IMR-90 (cell line): ENCODE results near the gene CDKAL1. TPM values are rescaled to one million over a fixed set of nuclear protein-coding genes. Genes with fewer than 3 reads are reported as not detected.

Experiments
- ATAC-seq: fragments of 200-7000 bp; cut with Tn5 transposase; 2 replicates; pipeline ENCODE4 v1.9.1; 2020; ENCODE audit warnings: low read depth, mild to moderate bottlenecking, moderate library complexity
- BruUV-seq: library from RNA; stranded (reverse); fragments of 400-500 nt; replicated peaks from 2 replicates; lab custom pipeline; 2021; lab: Mats Ljungman, UMichigan
- CTCF ChIA-PET: fragments of 300-600 bp; formaldehyde crosslinking; extraction: SDS; loops from one replicate; lab custom pipeline; 2021; ENCODE audit warnings: antibody characterized with exemption; lab: Yijun Ruan, JAX
- POLR2A ChIA-PET: fragments of 300-600 bp; sonication (Branson Sonifier 250); formaldehyde crosslinking; loops from one replicate; lab custom pipeline; 2022; ENCODE audit warnings: antibody characterized with exemption; ENCODE audit not compliant: unreplicated experiment; lab: Charles Lee
- DNase-seq: peaks from one replicate; pipeline ENCODE4 v3.0.0; 2013
- H2AFZ ChIP-seq: replicated peaks from 2 replicates; pipeline ENCODE3; 2013; ENCODE audit warnings: low read length, mild to moderate bottlenecking; ENCODE audit not compliant: poor library complexity
- H2AK5ac ChIP-seq: 2 replicates; pipeline ENCODE4 v1.6.1; 2013; ENCODE audit warnings: low read depth, low read length, inconsistent platforms
- H2AK9ac ChIP-seq: replicated peaks from 2 replicates; pipeline ENCODE3; 2013; ENCODE audit warnings: mild to moderate bottlenecking, low read depth, low read length, moderate library complexity; ENCODE audit not compliant: poor library complexity
- H2BK120ac ChIP-seq: 2 replicates; pipeline ENCODE4 v1.6.1; 2013; ENCODE audit warnings: low read depth, low read length, inconsistent platforms
- H2BK15ac ChIP-seq: 3 replicates; pipeline ENCODE4 v1.6.1; 2013; ENCODE audit warnings: low read depth, low read length, inconsistent platforms
- H2BK20ac ChIP-seq: 2 replicates; pipeline ENCODE4 v1.6.1; 2013; ENCODE audit warnings: low read depth, mild to moderate bottlenecking, inconsistent platforms, low read length, moderate library complexity
- H2BK5ac ChIP-seq: 2 replicates; pipeline ENCODE4 v1.6.1; 2013; ENCODE audit warnings: mild to moderate bottlenecking, low read depth, low read length, inconsistent platforms; ENCODE audit not compliant: poor library complexity, severe bottlenecking
- H3K14ac ChIP-seq: replicated peaks from 2 replicates; pipeline ENCODE4 v1.6.1; 2013; ENCODE audit warnings: low read depth, low read length, inconsistent platforms
- H3K18ac ChIP-seq: 2 replicates; pipeline ENCODE4 v1.6.1; 2013; ENCODE audit warnings: low read depth, low read length, control low read depth
- H3K23ac ChIP-seq: 2 replicates; pipeline ENCODE4 v1.6.1; 2013; ENCODE audit warnings: low read depth, low read length, inconsistent platforms
- H3K27ac ChIP-seq: 2 replicates; pipeline ENCODE4 v1.5.1; 2013; ENCODE audit warnings: mild to moderate bottlenecking, control low read depth, low read length; ENCODE audit not compliant: insufficient read depth
- H3K27me3 ChIP-seq: 2 replicates; pipeline ENCODE4 v1.6.1; 2013; ENCODE audit warnings: low read length; ENCODE audit not compliant: control insufficient read depth, insufficient read depth
- H3K36me3 ChIP-seq: 2 replicates; pipeline ENCODE4 v1.6.1; 2013; ENCODE audit warnings: low read length, mixed read lengths; ENCODE audit not compliant: control insufficient read depth, insufficient read depth
- H3K4ac ChIP-seq: 2 replicates; pipeline ENCODE4 v1.6.1; 2013; ENCODE audit warnings: low read depth, low read length, inconsistent platforms
- H3K4me1 ChIP-seq: 2 replicates; pipeline ENCODE4 v1.6.1; 2013; ENCODE audit warnings: low read length, mixed read lengths; ENCODE audit not compliant: control insufficient read depth, insufficient read depth
- H3K4me2 ChIP-seq: 2 replicates; pipeline ENCODE4 v1.6.1; 2013; ENCODE audit warnings: low read depth, mild to moderate bottlenecking, control low read depth, low read length, moderate library complexity
- H3K4me3 ChIP-seq: 2 replicates; pipeline ENCODE4 v1.5.1; 2013; ENCODE audit warnings: low read depth, mild to moderate bottlenecking, control low read depth, low read length, moderate library complexity; ENCODE audit not compliant: insufficient read depth
- H3K56ac ChIP-seq: 2 replicates; pipeline ENCODE4 v1.6.1; 2013; ENCODE audit warnings: low read length, inconsistent platforms; ENCODE audit not compliant: insufficient read depth; ENCODE audit errors: extremely low read depth
- H3K79me1 ChIP-seq, 2 experiments: 2 replicates each; pipeline ENCODE4 v1.6.1; 2013; ENCODE audit warnings: low read length in 2 of 2, inconsistent platforms in 1 of 2, low read depth in 1 of 2
- H3K9ac ChIP-seq: 2 replicates; pipeline ENCODE4 v1.6.1; 2013; ENCODE audit warnings: low read depth, low read length, control low read depth
- H3K9me1 ChIP-seq: 2 replicates; pipeline ENCODE4 v1.6.1; 2013; ENCODE audit warnings: low read length, inconsistent platforms; ENCODE audit not compliant: insufficient read depth
- H3K9me3 ChIP-seq: 2 replicates; pipeline ENCODE4 v1.6.1; 2013; ENCODE audit warnings: low read length; ENCODE audit not compliant: control insufficient read depth, insufficient read depth
- H4K20me1 ChIP-seq: 2 replicates; pipeline ENCODE4 v1.6.1; 2013; ENCODE audit warnings: low read length, inconsistent platforms; ENCODE audit not compliant: insufficient read depth
- H4K5ac ChIP-seq: 2 replicates; pipeline ENCODE4 v1.6.1; 2013; ENCODE audit warnings: mild to moderate bottlenecking, low read depth, low read length, control low read depth
- H4K8ac ChIP-seq, 2 experiments: 2 replicates each; pipeline ENCODE4 v1.6.1; 2013; ENCODE audit warnings: low read depth in 2 of 2, low read length in 2 of 2, control low read depth in 1 of 2, inconsistent platforms in 1 of 2
- H4K91ac ChIP-seq: 2 replicates; pipeline ENCODE4 v1.6.1; 2013; ENCODE audit warnings: low read depth, low read length, inconsistent platforms; ENCODE audit not compliant: insufficient read depth
- CHD1 ChIP-seq: IDR thresholded peaks from 2 replicates; pipeline ENCODE4 v1.6.1; 2012; ENCODE audit warnings: low read depth, low read length, improper control_type of control experiment
- MAZ ChIP-seq: IDR thresholded peaks from 2 replicates; pipeline ENCODE4 v1.6.1; 2012; ENCODE audit warnings: low read depth, mild to moderate bottlenecking, low read length, improper control_type of control experiment, moderate library complexity, borderline replicate concordance
- MXI1 ChIP-seq: IDR thresholded peaks from 2 replicates; pipeline ENCODE4 v1.6.1; 2012; ENCODE audit warnings: low read depth, mild to moderate bottlenecking, low read length, moderate library complexity, borderline replicate concordance
- RCOR1 ChIP-seq: IDR thresholded peaks from 2 replicates; pipeline ENCODE4 v1.6.1; 2012; ENCODE audit warnings: mild to moderate bottlenecking, low read length, improper control_type of control experiment; ENCODE audit not compliant: insufficient replicate concordance
- RFX5 ChIP-seq: IDR thresholded peaks from 2 replicates; pipeline ENCODE4 v1.8.0; 2012; ENCODE audit warnings: low read depth, mild to moderate bottlenecking, low read length, moderate library complexity
- SMC3 ChIP-seq: fragments of 150-350 bp; IDR thresholded peaks from 2 replicates; pipeline ENCODE4 v1.6.1; 2016; ENCODE audit warnings: low read depth, mild to moderate bottlenecking, antibody characterized with exemption, low read length, moderate library complexity
- dilution Hi-C: fragments of 300-500 bp; cut with HindIII; formaldehyde crosslinking; loops from one replicate; pipeline ENCODE4 v1.14.3; 2018; ENCODE audit warnings: low sequenced_read_pairs; ENCODE audit not compliant: unreplicated experiment
- in situ Hi-C: fragments of 300-500 bp; cut with MboI; formaldehyde crosslinking; loops from 3 replicates; pipeline ENCODE4 v1.14.3; 2019; ENCODE audit warnings: low sequenced_read_pairs, inconsistent platforms, mixed read lengths
- intact Hi-C: fragments of 100-400 bp; cut with micrococcal nuclease; formaldehyde crosslinking; loops from 2 replicates; pipeline ENCODE4 v1.10.0; 2022
- polyA plus RNA-seq, 3 experiments: library from polyadenylated mRNA; depleted of rRNA; stranded (reverse); fragments of >200 nt; gene quantifications; 2 replicates each; pipeline ENCODE4 v1.2.3, GENCODE V29; 2012; ENCODE audit warnings: low replicate concordance in 1 of 3
- total RNA-seq: library from RNA; depleted of rRNA; stranded (reverse); fragments of >200 nt; gene quantifications from 2 replicates; pipeline ENCODE4 v1.2.3, GENCODE V29; 2012
- TF ChIP-seq, protein P1 (sequence below): fragments of 150-350 bp; IDR thresholded peaks from 2 replicates; pipeline ENCODE4 v1.6.1; 2016; ENCODE audit warnings: low read depth, mild to moderate bottlenecking, low read length, moderate library complexity, borderline replicate concordance
- TF ChIP-seq, protein P2 (sequence below): conservative IDR thresholded peaks from 2 replicates; pipeline ENCODE4 v1.5.1; 2012; ENCODE audit warnings: mild to moderate bottlenecking, low read depth, low read length, improper control_type of control experiment

The CDKAL1 gene
- total and polyA plus RNA-seq, 2 of the 4 experiments (the other 2 are of a cell fraction) = 3.7 to 13.1 TPM

DNA sequence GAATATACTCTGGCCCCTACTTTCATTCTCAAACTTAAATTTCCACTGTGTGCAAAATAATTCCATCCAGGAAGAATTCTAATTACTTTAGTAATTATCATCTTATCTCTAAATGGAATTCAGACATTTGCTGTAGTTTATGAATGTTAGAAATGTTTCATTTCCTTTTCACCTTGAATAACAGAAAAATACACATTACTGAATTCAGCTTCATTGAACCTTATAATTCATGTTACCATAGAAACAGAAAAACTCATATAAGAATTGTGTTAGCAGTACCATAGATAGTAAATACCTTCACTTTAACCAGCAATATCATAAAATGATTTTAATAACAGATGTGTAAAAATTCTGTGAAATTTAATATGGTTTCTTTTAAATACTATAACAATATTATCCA, 514.9 kb downstream of the CDKAL1 start:
- ChIA-PET POLR2A (no interaction called here), CTCF (no interaction called here)
- Histone ChIP-seq H3K79me1 (no peaks in the 10 kb centered on the region), H2BK120ac (no peak overlapping the region), H4K20me1 (no peaks in the 10 kb centered on the region), H2BK20ac (no peak overlapping the region), H3K27me3 (no peaks in the 10 kb centered on the region), H3K4ac (no peak overlapping the region), H4K5ac (no peak overlapping the region), H3K4me1 (no peaks in the 10 kb centered on the region), H3K9me3 (no peaks in the 10 kb centered on the region), H2AK9ac (no peak overlapping the region), H2BK15ac (no peak overlapping the region), H2AFZ (no peak overlapping the region), H2AK5ac (no peak overlapping the region), H4K91ac (no peak overlapping the region), H3K4me2 (no peak overlapping the region), H3K36me3 (no peaks in the 10 kb centered on the region), H3K9ac (no peak overlapping the region), H3K18ac (no peak overlapping the region), H4K8ac (no peak overlapping the region), H3K23ac (no peak overlapping the region), H3K27ac (no peak overlapping the region), H3K56ac (no peak overlapping the region), H3K9me1 (0 out of 2 replicates have a peak, but pooled peaks cover 3% of the 10 kb centered on the region), H3K14ac (no peak overlapping the region), H3K4me3 (no peak overlapping the region), H2BK5ac (no peak overlapping the region)
- DNase-seq = no peak
- intact Hi-C loops (no loop called here), in situ Hi-C loops (no loop called here), dilution Hi-C loops (no loop called here)
- TF ChIP-seq, protein P1, sequence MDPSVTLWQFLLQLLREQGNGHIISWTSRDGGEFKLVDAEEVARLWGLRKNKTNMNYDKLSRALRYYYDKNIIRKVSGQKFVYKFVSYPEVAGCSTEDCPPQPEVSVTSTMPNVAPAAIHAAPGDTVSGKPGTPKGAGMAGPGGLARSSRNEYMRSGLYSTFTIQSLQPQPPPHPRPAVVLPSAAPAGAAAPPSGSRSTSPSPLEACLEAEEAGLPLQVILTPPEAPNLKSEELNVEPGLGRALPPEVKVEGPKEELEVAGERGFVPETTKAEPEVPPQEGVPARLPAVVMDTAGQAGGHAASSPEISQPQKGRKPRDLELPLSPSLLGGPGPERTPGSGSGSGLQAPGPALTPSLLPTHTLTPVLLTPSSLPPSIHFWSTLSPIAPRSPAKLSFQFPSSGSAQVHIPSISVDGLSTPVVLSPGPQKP = no peak
- TF ChIP-seq RCOR1 = no peak
- no peak for TF ChIP-seq RFX5
- no peak for TF ChIP-seq MAZ
- TF ChIP-seq, protein P2, sequence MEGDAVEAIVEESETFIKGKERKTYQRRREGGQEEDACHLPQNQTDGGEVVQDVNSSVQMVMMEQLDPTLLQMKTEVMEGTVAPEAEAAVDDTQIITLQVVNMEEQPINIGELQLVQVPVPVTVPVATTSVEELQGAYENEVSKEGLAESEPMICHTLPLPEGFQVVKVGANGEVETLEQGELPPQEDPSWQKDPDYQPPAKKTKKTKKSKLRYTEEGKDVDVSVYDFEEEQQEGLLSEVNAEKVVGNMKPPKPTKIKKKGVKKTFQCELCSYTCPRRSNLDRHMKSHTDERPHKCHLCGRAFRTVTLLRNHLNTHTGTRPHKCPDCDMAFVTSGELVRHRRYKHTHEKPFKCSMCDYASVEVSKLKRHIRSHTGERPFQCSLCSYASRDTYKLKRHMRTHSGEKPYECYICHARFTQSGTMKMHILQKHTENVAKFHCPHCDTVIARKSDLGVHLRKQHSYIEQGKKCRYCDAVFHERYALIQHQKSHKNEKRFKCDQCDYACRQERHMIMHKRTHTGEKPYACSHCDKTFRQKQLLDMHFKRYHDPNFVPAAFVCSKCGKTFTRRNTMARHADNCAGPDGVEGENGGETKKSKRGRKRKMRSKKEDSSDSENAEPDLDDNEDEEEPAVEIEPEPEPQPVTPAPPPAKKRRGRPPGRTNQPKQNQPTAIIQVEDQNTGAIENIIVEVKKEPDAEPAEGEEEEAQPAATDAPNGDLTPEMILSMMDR = no peak
- TF ChIP-seq SMC3 = no peak
- no peak for TF ChIP-seq MXI1
- TF ChIP-seq CHD1 = no peak
- ATAC-seq = no peak
- no TSS peak for BruUV-seq
